ENCODE results near the gene BPTF. TPM values are rescaled to one million over a fixed set of nuclear protein-coding genes. Genes with fewer than 3 reads are reported as not detected.
"Not testable (repeated sequence)": the region's sequence is repeated elsewhere in the genome, so short reads cannot be mapped to it uniquely, and the experiment has no call there.

Gene BPTF
- total and polyA plus RNA-seq, 2 donors, result 29.8 to 48.5 TPM

DNA sequence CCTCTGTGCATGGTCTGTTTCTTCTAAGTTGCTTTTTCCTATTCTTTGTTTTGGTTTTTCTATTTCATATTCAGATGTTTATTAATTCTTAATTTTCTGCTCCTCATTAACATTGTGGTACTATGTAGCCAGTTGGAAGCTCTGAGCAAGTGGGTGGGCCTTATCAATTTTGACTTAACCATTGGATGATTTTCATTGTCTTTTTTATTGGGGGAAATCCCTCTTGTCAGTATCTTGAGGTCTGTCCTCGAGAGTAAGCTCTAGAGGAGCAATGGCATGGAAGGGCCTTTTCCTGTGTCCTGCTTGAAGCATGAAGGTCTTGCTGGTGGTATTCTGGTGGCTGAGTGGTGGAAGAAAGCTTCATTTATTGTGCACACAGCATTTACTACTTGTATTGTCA is 31.1 kb downstream of the BPTF start:
- H3K9me3 ChIP-seq (ENCODE audit: control insufficient read depth in 2 of 2, insufficient read depth in 1 of 2, low read length in 1 of 2); H3K4me1 ChIP-seq (ENCODE audit: control insufficient read depth in 2 of 2, insufficient read depth in 2 of 2, low read length in 2 of 2); H3K4me3 ChIP-seq (ENCODE audit: low read length in 2 of 2); H3K27ac ChIP-seq (ENCODE audit: low read depth in 1 of 2, low read length in 1 of 2); H3K27me3 ChIP-seq (ENCODE audit: control insufficient read depth in 2 of 2, insufficient read depth in 1 of 2, low read length in 1 of 2); DNase-seq (ENCODE audit: low read depth in 6 of 9, low spot score in 9 of 9): not testable (repeated sequence)
- H3K36me3 ChIP-seq (ENCODE audit: control insufficient read depth in 2 of 2, insufficient read depth in 2 of 2, low read length in 1 of 2), result peaks cover 19 to 27% of the 10 kb centered on the region in 2 donors
- 37% methylated on average over 1 of the region's 1 CpG for WGBS

- H3K4me1 ChIP-seq (ENCODE audit: control insufficient read depth in 2 of 2, insufficient read depth in 2 of 2, low read length in 2 of 2), result no peaks in the 10 kb centered on the region
- DNase-seq (ENCODE audit: low read depth in 6 of 9, low spot score in 9 of 9), result no peak
- H3K4me3 ChIP-seq (ENCODE audit: low read length in 2 of 2), result no peak overlapping the region
- no peak overlapping the region for H3K27ac ChIP-seq (ENCODE audit: low read depth in 1 of 2, low read length in 1 of 2)
- 100% methylated on average over 1 of the region's 1 CpG for WGBS
- peaks cover 15 to 29% of the 10 kb centered on the region in 2 donors for H3K36me3 ChIP-seq (ENCODE audit: control insufficient read depth in 2 of 2, insufficient read depth in 2 of 2, low read length in 1 of 2)
- H3K27me3 ChIP-seq (ENCODE audit: control insufficient read depth in 2 of 2, insufficient read depth in 1 of 2, low read length in 1 of 2), result no peaks in the 10 kb centered on the region
- H3K9me3 ChIP-seq (ENCODE audit: control insufficient read depth in 2 of 2, insufficient read depth in 1 of 2, low read length in 1 of 2), result no peaks in the 10 kb centered on the region
These were observed 37.4 kb downstream of the BPTF start for GRCh38 chr17:67862614-67863217.

DNA sequence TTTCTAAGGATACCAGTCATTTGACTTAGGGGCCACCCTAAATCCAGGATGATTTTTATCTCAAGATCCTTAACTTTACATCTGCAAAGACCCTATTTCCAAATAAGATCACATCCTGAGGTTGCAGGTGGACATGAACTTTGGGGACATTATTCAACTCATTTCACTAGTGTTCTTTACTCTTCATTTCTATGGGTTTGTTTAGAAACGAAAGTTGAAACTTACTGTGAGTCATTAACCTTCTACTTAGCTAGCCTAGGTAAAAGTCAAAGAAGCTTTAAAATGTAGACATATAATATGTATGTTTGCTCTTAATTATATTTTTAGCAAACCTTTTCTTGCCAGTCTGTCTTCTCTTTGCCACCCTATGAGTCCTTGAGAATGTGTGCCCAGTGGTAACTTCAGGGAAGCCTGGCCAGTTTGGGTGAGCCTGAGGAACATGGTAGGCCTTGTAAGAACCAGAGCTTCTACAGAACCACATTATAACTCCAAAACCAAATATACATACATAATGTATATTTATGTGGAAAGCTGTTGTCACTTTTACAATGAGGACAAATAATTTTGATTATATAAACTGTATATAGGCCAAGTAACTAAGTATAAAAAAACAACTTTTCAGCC is 38.4 kb downstream of the BPTF start:
- WGBS, result 91% methylated on average over 1 of the region's 1 CpG
- no peak overlapping the region for H3K4me3 ChIP-seq (ENCODE audit: low read length in 2 of 2)
- H3K36me3 ChIP-seq (ENCODE audit: control insufficient read depth in 2 of 2, insufficient read depth in 2 of 2, low read length in 1 of 2), result peaks cover 16 to 33% of the 10 kb centered on the region in 2 donors
- no peaks in the 10 kb centered on the region for H3K9me3 ChIP-seq (ENCODE audit: control insufficient read depth in 2 of 2, insufficient read depth in 1 of 2, low read length in 1 of 2)
- no peaks in the 10 kb centered on the region for H3K4me1 ChIP-seq (ENCODE audit: control insufficient read depth in 2 of 2, insufficient read depth in 2 of 2, low read length in 2 of 2)
- DNase-seq (ENCODE audit: low read depth in 6 of 9, low spot score in 9 of 9), result no peak
- no peaks in the 10 kb centered on the region for H3K27me3 ChIP-seq (ENCODE audit: control insufficient read depth in 2 of 2, insufficient read depth in 1 of 2, low read length in 1 of 2)
- no peak overlapping the region for H3K27ac ChIP-seq (ENCODE audit: low read depth in 1 of 2, low read length in 1 of 2)

GRCh38 chr17:67865438-67865837 is 40.1 kb downstream of the BPTF start:
- H3K9me3 ChIP-seq (ENCODE audit: control insufficient read depth in 2 of 2, insufficient read depth in 1 of 2, low read length in 1 of 2), result no peaks in the 10 kb centered on the region
- no peak for DNase-seq (ENCODE audit: low read depth in 6 of 9, low spot score in 9 of 9)
- WGBS, result 83% methylated on average over 1 of the region's 1 CpG
- H3K36me3 ChIP-seq (ENCODE audit: control insufficient read depth in 2 of 2, insufficient read depth in 2 of 2, low read length in 1 of 2), result peaks cover 16 to 38% of the 10 kb centered on the region in 2 donors
- H3K27me3 ChIP-seq (ENCODE audit: control insufficient read depth in 2 of 2, insufficient read depth in 1 of 2, low read length in 1 of 2), result no peaks in the 10 kb centered on the region
- H3K4me1 ChIP-seq (ENCODE audit: control insufficient read depth in 2 of 2, insufficient read depth in 2 of 2, low read length in 2 of 2), result no peaks in the 10 kb centered on the region
- H3K4me3 ChIP-seq (ENCODE audit: low read length in 2 of 2), result no peak overlapping the region
- no peak overlapping the region for H3K27ac ChIP-seq (ENCODE audit: low read depth in 1 of 2, low read length in 1 of 2)

DNA sequence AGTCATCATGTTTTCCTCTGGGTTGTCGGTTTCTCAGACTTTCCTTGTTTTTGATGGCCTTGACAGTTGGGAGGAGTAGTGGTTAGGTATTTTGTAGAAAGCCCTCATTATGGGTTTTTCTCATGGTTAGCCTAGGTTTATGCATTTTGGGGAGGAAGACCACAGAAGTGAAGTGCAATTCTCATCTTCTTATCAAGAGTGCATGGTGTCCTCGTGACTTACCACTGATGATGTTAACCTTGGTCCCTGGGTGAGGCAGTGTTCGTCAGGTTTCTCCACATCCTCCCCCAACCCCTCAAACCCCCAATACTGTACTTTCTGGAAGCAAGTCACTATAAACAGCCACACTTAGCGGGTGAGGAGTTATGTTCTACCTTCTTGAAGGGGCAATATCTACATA is 42.3 kb downstream of the BPTF start:
- H3K4me1 ChIP-seq (ENCODE audit: control insufficient read depth in 2 of 2, insufficient read depth in 2 of 2, low read length in 2 of 2), result no peaks in the 10 kb centered on the region
- 75% methylated on average over 4 of the region's 4 CpGs for WGBS
- no peaks in the 10 kb centered on the region for H3K9me3 ChIP-seq (ENCODE audit: control insufficient read depth in 2 of 2, insufficient read depth in 1 of 2, low read length in 1 of 2)
- no peak overlapping the region for H3K27ac ChIP-seq (ENCODE audit: low read depth in 1 of 2, low read length in 1 of 2)
- no peaks in the 10 kb centered on the region for H3K27me3 ChIP-seq (ENCODE audit: control insufficient read depth in 2 of 2, insufficient read depth in 1 of 2, low read length in 1 of 2)
- peak in 2 of 9 donors; percentile 8 to 22 for DNase-seq (ENCODE audit: low read depth in 6 of 9, low spot score in 9 of 9)
- H3K4me3 ChIP-seq (ENCODE audit: low read length in 2 of 2), result no peak overlapping the region
- peaks cover 11 to 34% of the 10 kb centered on the region in 2 donors for H3K36me3 ChIP-seq (ENCODE audit: control insufficient read depth in 2 of 2, insufficient read depth in 2 of 2, low read length in 1 of 2)

DNA sequence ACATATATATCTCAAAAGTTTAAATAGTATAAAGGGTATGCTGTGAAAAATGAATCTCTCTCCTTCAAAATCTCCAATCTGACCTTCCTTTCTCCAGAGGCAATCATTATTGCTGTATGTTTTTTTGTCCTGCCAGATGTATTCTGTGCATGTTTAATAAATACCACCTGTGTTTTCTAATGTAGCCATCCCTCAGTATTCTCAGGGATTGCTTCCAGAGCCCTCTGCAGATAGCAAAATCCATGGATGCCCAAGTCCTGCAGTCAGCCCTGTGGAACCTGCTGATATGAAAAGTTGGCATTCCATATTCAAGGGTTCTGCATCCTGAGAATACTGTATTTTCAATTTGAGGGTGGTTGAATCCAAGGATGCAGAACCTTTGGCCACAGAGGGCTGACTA is 42.9 kb downstream of the BPTF start:
- peaks cover 11 to 30% of the 10 kb centered on the region in 2 donors for H3K36me3 ChIP-seq (ENCODE audit: control insufficient read depth in 2 of 2, insufficient read depth in 2 of 2, low read length in 1 of 2)
- no peaks in the 10 kb centered on the region for H3K9me3 ChIP-seq (ENCODE audit: control insufficient read depth in 2 of 2, insufficient read depth in 1 of 2, low read length in 1 of 2)
- no peaks in the 10 kb centered on the region for H3K27me3 ChIP-seq (ENCODE audit: control insufficient read depth in 2 of 2, insufficient read depth in 1 of 2, low read length in 1 of 2)
- no peaks in the 10 kb centered on the region for H3K4me1 ChIP-seq (ENCODE audit: control insufficient read depth in 2 of 2, insufficient read depth in 2 of 2, low read length in 2 of 2)
- no peak overlapping the region for H3K4me3 ChIP-seq (ENCODE audit: low read length in 2 of 2)
- DNase-seq (ENCODE audit: low read depth in 6 of 9, low spot score in 9 of 9), result no peak
- no peak overlapping the region for H3K27ac ChIP-seq (ENCODE audit: low read depth in 1 of 2, low read length in 1 of 2)

DNA sequence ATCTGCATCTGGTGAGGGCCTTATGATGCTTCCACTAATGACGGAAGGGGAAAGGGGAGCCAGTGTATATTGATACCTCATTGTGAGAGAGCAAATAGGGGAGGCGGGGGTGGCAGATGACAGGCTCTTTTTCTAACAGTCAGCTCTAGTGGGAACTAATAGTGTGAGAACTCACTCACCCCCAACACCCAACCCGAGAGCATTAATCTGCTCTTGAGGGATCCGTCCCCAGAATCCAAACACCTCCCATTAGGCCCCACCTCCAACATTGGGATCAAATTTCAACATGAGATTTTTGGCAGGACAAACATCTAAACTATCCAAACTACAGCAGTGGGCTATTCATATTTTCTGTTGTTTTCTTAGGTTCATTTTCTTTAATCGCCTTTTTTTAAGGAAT is 54.4 kb downstream of the BPTF start:
- H3K4me1 ChIP-seq (ENCODE audit: control insufficient read depth in 2 of 2, insufficient read depth in 2 of 2, low read length in 2 of 2), result no peaks in the 10 kb centered on the region
- H3K4me3 ChIP-seq (ENCODE audit: low read length in 2 of 2), result no peak overlapping the region
- 96% methylated on average over 5 of the region's 5 CpGs for WGBS
- H3K27ac ChIP-seq (ENCODE audit: low read depth in 1 of 2, low read length in 1 of 2), result no peak overlapping the region
- H3K36me3 ChIP-seq (ENCODE audit: control insufficient read depth in 2 of 2, insufficient read depth in 2 of 2, low read length in 1 of 2), result peaks cover 22 to 44% of the 10 kb centered on the region in 2 donors
- DNase-seq (ENCODE audit: low read depth in 6 of 9, low spot score in 9 of 9), result no peak
- H3K27me3 ChIP-seq (ENCODE audit: control insufficient read depth in 2 of 2, insufficient read depth in 1 of 2, low read length in 1 of 2), result no peaks in the 10 kb centered on the region
- H3K9me3 ChIP-seq (ENCODE audit: control insufficient read depth in 2 of 2, insufficient read depth in 1 of 2, low read length in 1 of 2), result no peaks in the 10 kb centered on the region

DNA sequence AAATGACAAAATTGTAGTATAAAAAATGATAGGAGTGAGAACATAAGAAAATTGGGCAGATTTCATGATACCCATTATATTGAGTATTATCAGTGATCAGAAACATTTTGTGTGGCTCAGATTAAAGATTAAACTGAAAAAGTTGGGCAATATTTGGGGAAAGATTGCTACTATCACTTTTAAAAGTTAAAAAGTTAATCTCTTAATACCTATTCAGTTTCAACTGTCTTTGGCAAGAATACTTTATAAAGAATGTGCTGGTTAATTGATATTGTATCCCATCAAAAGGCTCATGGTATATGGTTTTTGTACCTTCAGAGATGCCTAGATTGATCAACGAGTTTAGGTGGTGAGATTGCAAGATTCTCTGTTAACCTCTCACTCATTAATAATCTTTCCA is 55.8 kb downstream of the BPTF start:
- Histone ChIP-seq H3K9me3 (ENCODE audit: control insufficient read depth in 2 of 2, insufficient read depth in 1 of 2, low read length in 1 of 2) (no peaks in the 10 kb centered on the region), H3K36me3 (ENCODE audit: control insufficient read depth in 2 of 2, insufficient read depth in 2 of 2, low read length in 1 of 2) (peaks cover 17 to 35% of the 10 kb centered on the region in 2 donors), H3K27ac (ENCODE audit: low read depth in 1 of 2, low read length in 1 of 2) (no peak overlapping the region), H3K27me3 (ENCODE audit: control insufficient read depth in 2 of 2, insufficient read depth in 1 of 2, low read length in 1 of 2) (no peaks in the 10 kb centered on the region), H3K4me3 (ENCODE audit: low read length in 2 of 2) (no peak overlapping the region), H3K4me1 (ENCODE audit: control insufficient read depth in 2 of 2, insufficient read depth in 2 of 2, low read length in 2 of 2) (no peaks in the 10 kb centered on the region)
- no peak for DNase-seq (ENCODE audit: low read depth in 6 of 9, low spot score in 9 of 9)
- WGBS, result 98% methylated on average over 1 of the region's 1 CpG

DNA sequence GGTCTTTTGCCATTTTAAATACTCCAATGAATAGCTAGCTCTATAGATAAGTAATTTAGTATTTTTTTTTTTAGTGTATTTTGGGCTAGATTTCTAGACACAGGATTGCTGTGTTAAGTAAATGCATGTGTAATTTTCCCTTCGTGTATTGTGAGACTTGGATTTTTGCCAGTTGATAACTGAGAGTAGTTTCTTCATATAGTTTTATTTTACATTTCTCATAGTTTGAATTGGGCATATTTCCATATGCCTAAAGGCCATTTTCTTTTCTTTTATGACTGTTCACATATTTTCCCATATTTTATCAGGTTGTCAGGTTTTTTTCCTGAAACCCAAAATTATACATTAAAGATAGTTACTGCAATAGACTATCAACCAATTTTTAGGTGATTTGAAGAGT is 59.4 kb downstream of the BPTF start:
- Histone ChIP-seq H3K4me1 (ENCODE audit: control insufficient read depth in 2 of 2, insufficient read depth in 2 of 2, low read length in 2 of 2) (no peaks in the 10 kb centered on the region), H3K4me3 (ENCODE audit: low read length in 2 of 2) (no peak overlapping the region), H3K36me3 (ENCODE audit: control insufficient read depth in 2 of 2, insufficient read depth in 2 of 2, low read length in 1 of 2) (peaks cover 10 to 32% of the 10 kb centered on the region in 2 donors), H3K27ac (ENCODE audit: low read depth in 1 of 2, low read length in 1 of 2) (no peak overlapping the region), H3K9me3 (ENCODE audit: control insufficient read depth in 2 of 2, insufficient read depth in 1 of 2, low read length in 1 of 2) (no peaks in the 10 kb centered on the region), H3K27me3 (ENCODE audit: control insufficient read depth in 2 of 2, insufficient read depth in 1 of 2, low read length in 1 of 2) (no peaks in the 10 kb centered on the region)
- DNase-seq (ENCODE audit: low read depth in 6 of 9, low spot score in 9 of 9), result no peak
- 94% methylated on average over 1 of the region's 1 CpG for WGBS

Data from thymus (tissue), 11 donors.